Measurements from ENCODE around the gene PLEKHA6. TPM values are rescaled to one million over a fixed set of nuclear protein-coding genes. Genes with fewer than 3 reads are reported as not detected.

The PLEKHA6 gene
- total RNA-seq, 1 experiment from 2014 or later = 0.29 TPM

GRCh38 chr1:204285436-204286305 is 74.1 kb downstream of the PLEKHA6 start:
- DNase-seq (ENCODE audit: low read depth) = no peak

GRCh38 chr1:204284929-204285328 is 74.8 kb downstream of the PLEKHA6 start:
- DNase-seq (ENCODE audit: low read depth) = no peak

- no peak for DNase-seq (ENCODE audit: low read depth)
Measured at GRCh38 chr1:204283711-204284651, 75.7 kb downstream of the PLEKHA6 start.

- DNase-seq (ENCODE audit: low read depth) = no peak
Measured at GRCh38 chr1:204282761-204283221, 76.9 kb downstream of the PLEKHA6 start.

- DNase-seq (ENCODE audit: low read depth) = no peak
Measured at GRCh38 chr1:204280099-204280961, 79.4 kb downstream of the PLEKHA6 start.

- no peak for DNase-seq (ENCODE audit: low read depth)
Measured at GRCh38 chr1:204278958-204279357, 80.8 kb downstream of the PLEKHA6 start.

GRCh38 chr1:204278251-204278650 is 81.5 kb downstream of the PLEKHA6 start:
- no peak for DNase-seq (ENCODE audit: low read depth)

GRCh38 chr1:204277563-204278219 is 82.0 kb downstream of the PLEKHA6 start:
- no peak for DNase-seq (ENCODE audit: low read depth)

- DNase-seq (ENCODE audit: low read depth) = no peak
Measured at GRCh38 chr1:204275695-204276370, 83.9 kb downstream of the PLEKHA6 start.

- no peak for DNase-seq (ENCODE audit: low read depth)
Measured at GRCh38 chr1:204274446-204274845, 85.3 kb downstream of the PLEKHA6 start.

GRCh38 chr1:204272505-204272904 is 87.2 kb downstream of the PLEKHA6 start:
- DNase-seq (ENCODE audit: low read depth) = no peak

GRCh38 chr1:204271970-204272369 is 87.8 kb downstream of the PLEKHA6 start:
- DNase-seq (ENCODE audit: low read depth) = no peak

GRCh38 chr1:204268101-204268500 is 91.6 kb downstream of the PLEKHA6 start:
- DNase-seq (ENCODE audit: low read depth) = no peak

- no peak for DNase-seq (ENCODE audit: low read depth)
Measured at GRCh38 chr1:204267191-204267601, 92.5 kb downstream of the PLEKHA6 start.

- no peak for DNase-seq (ENCODE audit: low read depth)
Measured at GRCh38 chr1:204266504-204267034, 93.2 kb downstream of the PLEKHA6 start.

- no peak for DNase-seq (ENCODE audit: low read depth)
Measured at GRCh38 chr1:204265665-204266064, 94.1 kb downstream of the PLEKHA6 start.

- DNase-seq (ENCODE audit: low read depth) = no peak
Measured at GRCh38 chr1:204264805-204265204, 94.9 kb downstream of the PLEKHA6 start.

GRCh38 chr1:204263254-204263910 is 96.3 kb downstream of the PLEKHA6 start:
- DNase-seq (ENCODE audit: low read depth) = no peak

- no peak for DNase-seq (ENCODE audit: low read depth)
Measured at GRCh38 chr1:204262506-204263253, 97.0 kb downstream of the PLEKHA6 start.
